Panc1 (cell line): ENCODE results near the gene DTNB. TPM values are rescaled to one million over a fixed set of nuclear protein-coding genes. Genes with fewer than 3 reads are reported as not detected.

Source experiments
- ATAC-seq: fragments of 200-7000 bp; cut with Tn5 transposase; 2 replicates; pipeline ENCODE4 v1.9.1; 2020; ENCODE audit warnings: mild to moderate bottlenecking, moderate library complexity
- BruUV-seq: library from RNA; stranded (reverse); fragments of 400-500 nt; replicated peaks from 2 replicates; lab custom pipeline; 2021; lab: Mats Ljungman, UMichigan
- CTCF ChIA-PET: fragments of 300-600 bp; sonication (Branson Sonifier 250); formaldehyde crosslinking; loops from one replicate; lab custom pipeline; 2022; ENCODE audit warnings: antibody characterized with exemption; lab: Charles Lee
- POLR2A ChIA-PET: fragments of 300-600 bp; sonication (Branson Sonifier 250); formaldehyde crosslinking; loops from one replicate; lab custom pipeline; 2022; ENCODE audit warnings: antibody characterized with exemption; lab: Charles Lee
- DNase-seq: peaks from one replicate; pipeline ENCODE4 v3.0.0-alpha.2; 2010; ENCODE audit warnings: low read depth, low spot score
- H3K27ac ChIP-seq: 2 replicates; pipeline ENCODE4 v1.5.1; 2011; ENCODE audit warnings: mild to moderate bottlenecking, low read length, inconsistent platforms
- H3K27me3 ChIP-seq: fragments of 200-500 bp; sonication (Bioruptor generic); 2 replicates; pipeline ENCODE4 v1.6.0; 2014; ENCODE audit warnings: low read length, inconsistent platforms; ENCODE audit not compliant: control insufficient read depth, insufficient read depth
- H3K36me3 ChIP-seq: fragments of 200-500 bp; sonication (Bioruptor generic); 2 replicates; pipeline ENCODE4 v1.5.1; 2014; ENCODE audit warnings: inconsistent platforms, mild to moderate bottlenecking, low read length, moderate library complexity; ENCODE audit not compliant: control insufficient read depth, insufficient read depth
- H3K4me1 ChIP-seq: 2 replicates; pipeline ENCODE4 v1.5.1; 2011; ENCODE audit warnings: inconsistent platforms, mild to moderate bottlenecking, low read length, moderate library complexity; ENCODE audit not compliant: control insufficient read depth, insufficient read depth
- H3K4me3 ChIP-seq, 2 experiments: 2 replicates each; pipeline ENCODE4 v1.5.1; 2011 to 2012; ENCODE audit warnings: low read depth in 2 of 2, low read length in 2 of 2, mild to moderate bottlenecking in 2 of 2, inconsistent platforms in 1 of 2, moderate library complexity in 1 of 2
- H3K9me3 ChIP-seq: fragments of 200-500 bp; sonication (Bioruptor generic); 2 replicates; pipeline ENCODE4 v1.5.1; 2014; ENCODE audit warnings: low read depth, mild to moderate bottlenecking, inconsistent platforms, low read length, moderate library complexity; ENCODE audit not compliant: control insufficient read depth, insufficient read depth
- CTCF ChIP-seq: fragments of 450-650 bp; IDR thresholded peaks from 2 replicates; pipeline ENCODE4 v1.5.1; 2017; ENCODE audit warnings: mild to moderate bottlenecking
- POLR2AphosphoS5 ChIP-seq: IDR thresholded peaks from 2 replicates; pipeline ENCODE4 v1.6.1; 2012; ENCODE audit warnings: mild to moderate bottlenecking, low read depth, low read length, moderate library complexity
- REST ChIP-seq, 2 experiments: IDR thresholded peaks; 2 replicates each; pipeline ENCODE4 v1.6.1; 2011 to 2012; ENCODE audit warnings: low read depth in 2 of 2, control low read depth in 1 of 2, low read length in 1 of 2, mild to moderate bottlenecking in 1 of 2, moderate library complexity in 1 of 2; ENCODE audit not compliant: insufficient read depth in 1 of 2
- SIN3A ChIP-seq: IDR thresholded peaks from 2 replicates; pipeline ENCODE4 v1.6.1; 2012; ENCODE audit warnings: low read depth, mild to moderate bottlenecking, low read length, moderate library complexity, borderline replicate concordance; ENCODE audit not compliant: insufficient read depth
- TCF7L2 ChIP-seq: IDR thresholded peaks from 2 replicates; pipeline ENCODE4 v1.6.1; 2011; ENCODE audit warnings: mild to moderate bottlenecking, low read depth, low read length, inconsistent platforms
- in situ Hi-C: cut with HindIII; loops from 2 replicates; pipeline ENCODE4 v1.10.0; 2016; ENCODE audit warnings: low sequenced_read_pairs, low pct_unique_long_range_greater_than_20kb
- intact Hi-C: fragments of 100-400 bp; cut with micrococcal nuclease; formaldehyde crosslinking; loops from one replicate; pipeline ENCODE4 v1.10.0; 2022; ENCODE audit not compliant: unreplicated experiment
- total RNA-seq: library from RNA; stranded (reverse); gene quantifications from one replicate; pipeline ENCODE4 v1.2.1, GENCODE V29; 2021; ENCODE audit not compliant: unreplicated experiment

Gene DTNB
- total RNA-seq, 1 experiment from 2014 or later: 37.8 TPM

GRCh38 chr2:25651066-25651465 lies 22.3 kb downstream of the DTNB start:
- intact Hi-C loops (no loop called here), in situ Hi-C loops (no loop called here)
- DNase-seq (no peak), ATAC-seq (no peak)
- ChIA-PET POLR2A (no interaction called here), CTCF (no interaction called here)
- Histone ChIP-seq H3K9me3 (no peaks in the 10 kb centered on the region), H3K4me3 (no peak overlapping the region), H3K27ac (no peak overlapping the region), H3K36me3 (no peaks in the 10 kb centered on the region), H3K4me1 (no peaks in the 10 kb centered on the region; the same call in 1 of the 2 replicates), H3K27me3 (no peaks in the 10 kb centered on the region)
- BruUV-seq: no TSS peak
- TF ChIP-seq SIN3A (no peak), REST (IDR thresholded peaks at IDR 0.05; ENCODE audit: insufficient read depth in 1 of 2, low read depth in 2 of 2, low read length in 1 of 2) (no peak), CTCF (no peak), POLR2AphosphoS5 (no peak)

DNA sequence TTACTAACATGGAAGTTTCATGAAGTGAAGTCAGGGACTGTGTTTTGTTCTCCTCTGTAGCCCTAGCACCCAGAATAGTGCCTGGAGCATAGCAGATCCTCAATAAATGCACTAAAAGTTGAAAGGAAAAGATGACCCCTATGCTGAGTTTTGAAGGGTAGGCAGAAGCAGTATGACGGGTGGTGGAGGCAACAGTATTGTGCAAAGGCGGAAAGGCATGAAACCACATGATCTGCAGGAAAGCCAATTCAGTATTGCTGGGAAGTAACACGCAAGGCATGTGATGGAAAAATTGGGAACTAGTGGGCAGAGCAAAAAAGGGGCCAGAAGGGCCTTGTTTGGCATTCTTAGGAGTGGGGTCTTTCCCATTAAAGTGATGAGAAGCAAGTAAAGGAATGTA lies 23.1 kb downstream of the DTNB start:
- H3K4me3 ChIP-seq: no peak overlapping the region
- no peaks in the 10 kb centered on the region for H3K9me3 ChIP-seq
- ATAC-seq (no peak), DNase-seq (no peak)
- no peaks in the 10 kb centered on the region; the same call in 1 of the 2 replicates for H3K4me1 ChIP-seq
- in situ Hi-C loops (no loop called here), intact Hi-C loops (no loop called here)
- BruUV-seq: no TSS peak
- ChIA-PET POLR2A (no interaction called here), CTCF (no interaction called here)
- TF ChIP-seq CTCF (no peak), SIN3A (no peak), POLR2AphosphoS5 (no peak), TCF7L2 (no peak), REST (IDR thresholded peaks at IDR 0.05; ENCODE audit: insufficient read depth in 1 of 2, low read depth in 2 of 2, low read length in 1 of 2) (no peak)
- H3K36me3 ChIP-seq: no peaks in the 10 kb centered on the region
- no peak overlapping the region for H3K27ac ChIP-seq
- no peaks in the 10 kb centered on the region for H3K27me3 ChIP-seq
